HG03045 (cell line): ENCODE results near the gene AGBL4.

Experiments
- ATAC-seq: cut with Tn5 transposase; IDR thresholded peaks from one replicate; pipeline ENCODE4 v1.9.1; 2021; ENCODE audit warnings: mild to moderate bottlenecking, moderate library complexity; ENCODE audit not compliant: unreplicated experiment

Gene AGBL4

DNA sequence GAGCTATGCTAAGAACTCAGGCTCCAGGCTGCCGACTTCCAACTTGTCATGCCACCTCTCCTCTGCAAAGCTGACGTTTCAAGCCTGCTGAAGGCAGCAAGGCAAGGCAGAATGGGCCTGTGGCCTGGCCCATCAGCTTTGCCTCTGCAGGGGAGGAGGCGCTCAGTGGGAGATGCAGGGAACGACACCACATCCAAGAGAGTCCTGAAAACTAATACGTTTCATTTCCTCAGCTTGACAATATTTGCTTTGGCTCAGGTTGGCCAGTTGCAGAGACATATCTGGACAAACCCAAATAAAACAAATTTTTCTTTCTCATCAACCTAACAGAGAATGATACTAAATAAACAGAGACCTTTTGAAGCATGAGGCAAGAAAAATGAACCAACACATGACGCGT lies 1282.4 kb downstream of the AGBL4 start:
- ATAC-seq = no peak

DNA sequence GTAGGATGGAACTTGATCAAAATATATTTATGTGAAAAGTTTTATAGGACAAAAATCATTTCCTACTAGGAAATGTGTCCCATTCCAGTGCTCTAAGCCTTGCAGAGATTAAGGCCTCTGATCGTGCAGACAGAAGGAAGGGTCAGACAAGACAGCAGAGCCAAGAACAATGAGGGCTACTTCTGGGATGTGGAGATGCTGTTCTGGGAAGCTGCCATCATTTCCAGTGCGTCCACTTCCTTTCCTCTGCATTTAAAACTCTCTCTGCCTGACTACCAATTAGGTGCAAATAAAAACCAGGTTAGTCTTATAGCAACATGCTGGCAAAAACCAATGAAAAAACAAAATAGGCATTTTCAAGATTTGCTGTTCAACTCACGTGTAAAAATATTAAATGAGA lies 1283.1 kb downstream of the AGBL4 start:
- no peak for ATAC-seq

DNA sequence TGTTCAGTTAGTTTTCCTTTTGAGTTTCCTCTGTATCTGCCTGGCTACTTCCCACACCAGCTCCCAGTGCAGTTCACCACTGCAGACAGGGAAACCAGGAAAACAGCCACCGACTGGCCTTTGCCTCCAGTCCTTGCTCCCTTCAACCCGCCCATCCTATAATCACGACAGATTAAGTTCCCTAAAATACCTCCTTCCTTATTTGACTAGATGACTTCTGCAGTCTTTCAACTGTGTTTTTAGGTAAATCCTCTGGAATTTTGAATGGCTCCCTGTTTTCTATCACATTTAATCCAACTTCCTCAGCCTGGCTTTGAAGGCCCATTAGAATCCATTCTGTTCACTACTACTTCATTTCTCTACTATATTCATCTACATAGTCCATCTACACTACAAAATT lies 1284.7 kb downstream of the AGBL4 start:
- no peak for ATAC-seq

DNA sequence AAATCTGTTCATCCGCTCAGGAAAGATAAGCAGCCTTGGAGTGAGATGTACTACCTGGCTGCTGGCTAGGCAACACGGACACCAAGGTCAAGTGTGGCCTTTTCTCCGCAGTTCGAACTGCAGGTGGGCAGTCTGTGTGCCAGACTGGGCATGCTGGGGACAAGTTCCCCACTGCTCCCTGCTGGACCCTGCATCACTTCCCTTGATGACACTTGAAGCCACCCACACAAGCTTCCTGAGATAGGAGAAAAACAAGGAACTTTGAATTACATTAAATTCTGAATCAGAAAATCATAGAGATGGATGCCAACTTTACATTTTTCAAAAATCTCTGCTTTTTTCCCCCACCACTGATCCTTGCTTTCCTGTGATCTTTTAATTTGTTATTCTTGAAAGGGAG lies 1285.4 kb downstream of the AGBL4 start:
- no peak for ATAC-seq

DNA sequence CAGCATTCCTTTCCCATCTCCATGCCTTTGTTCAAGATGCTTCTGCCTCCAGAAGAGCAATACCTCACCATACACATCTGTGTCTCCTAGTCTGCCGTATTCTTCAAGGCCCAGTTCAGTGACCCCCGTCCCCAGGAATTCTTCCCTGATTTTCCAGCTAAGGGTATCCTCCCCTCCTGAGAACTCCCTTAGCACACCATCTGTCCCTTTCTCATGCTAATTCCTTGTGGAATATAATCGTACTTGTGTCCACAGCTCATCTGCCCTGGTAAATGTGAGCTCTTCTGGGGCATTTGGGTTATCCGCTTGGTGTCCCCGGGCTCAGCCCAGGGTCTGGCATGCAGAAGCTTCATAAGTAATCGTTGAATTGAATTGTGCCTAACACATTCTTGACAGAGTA lies 1288.0 kb downstream of the AGBL4 start:
- no peak for ATAC-seq

DNA sequence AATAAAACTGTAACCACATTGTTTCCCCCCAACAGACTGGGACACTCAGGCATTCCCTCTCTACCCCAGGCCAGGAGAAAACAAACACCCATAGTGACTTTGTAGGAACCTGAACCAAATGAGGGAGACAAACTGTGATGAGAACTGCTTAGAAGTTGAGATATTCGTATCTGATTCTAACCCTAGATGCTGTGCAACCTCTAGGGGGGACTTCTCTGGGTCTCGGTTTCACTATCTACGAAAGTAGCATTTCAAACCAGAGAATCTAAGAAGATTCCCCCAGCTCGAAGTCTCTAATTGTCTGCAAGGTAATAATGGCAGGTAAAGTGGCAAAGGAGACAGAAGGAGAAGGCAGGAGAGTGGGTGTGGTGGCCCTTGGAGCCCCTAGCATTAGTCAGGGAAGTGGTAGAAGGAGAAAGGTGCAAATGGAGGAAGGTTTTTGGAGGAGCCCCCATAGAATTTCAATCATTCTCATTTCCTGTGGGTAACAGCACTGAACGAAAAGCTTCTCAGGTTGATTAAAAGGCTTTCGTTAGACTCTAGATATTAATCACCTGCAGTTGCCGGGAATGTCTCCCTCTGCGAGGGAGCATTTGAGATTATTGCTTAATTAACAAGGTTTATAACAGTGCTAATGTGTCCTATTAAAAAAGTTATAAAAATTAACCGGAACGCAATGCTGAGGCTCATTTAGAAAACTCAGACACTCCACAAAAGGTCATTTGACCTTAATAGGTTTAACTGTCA lies 1293.4 kb downstream of the AGBL4 start:
- ATAC-seq = no peak

DNA sequence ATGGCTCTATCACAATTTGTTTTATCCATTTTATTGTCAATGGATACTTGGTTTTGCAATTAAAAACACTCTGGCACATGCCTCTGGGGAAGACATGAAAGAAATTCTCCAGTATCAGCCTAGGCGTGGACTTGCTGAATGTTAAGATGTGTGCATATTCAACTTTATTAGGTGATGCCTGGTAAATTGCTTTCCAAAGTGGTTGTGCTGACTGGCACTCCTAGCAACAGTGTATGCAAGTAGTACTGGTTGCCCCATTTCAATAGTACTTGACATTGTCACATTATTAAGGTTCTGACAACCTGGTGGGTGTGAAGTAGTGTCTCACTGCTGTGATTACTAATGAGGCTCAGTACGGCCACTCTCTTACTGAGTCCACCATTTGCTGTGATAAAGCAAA lies 1295.2 kb downstream of the AGBL4 start:
- no peak for ATAC-seq

DNA sequence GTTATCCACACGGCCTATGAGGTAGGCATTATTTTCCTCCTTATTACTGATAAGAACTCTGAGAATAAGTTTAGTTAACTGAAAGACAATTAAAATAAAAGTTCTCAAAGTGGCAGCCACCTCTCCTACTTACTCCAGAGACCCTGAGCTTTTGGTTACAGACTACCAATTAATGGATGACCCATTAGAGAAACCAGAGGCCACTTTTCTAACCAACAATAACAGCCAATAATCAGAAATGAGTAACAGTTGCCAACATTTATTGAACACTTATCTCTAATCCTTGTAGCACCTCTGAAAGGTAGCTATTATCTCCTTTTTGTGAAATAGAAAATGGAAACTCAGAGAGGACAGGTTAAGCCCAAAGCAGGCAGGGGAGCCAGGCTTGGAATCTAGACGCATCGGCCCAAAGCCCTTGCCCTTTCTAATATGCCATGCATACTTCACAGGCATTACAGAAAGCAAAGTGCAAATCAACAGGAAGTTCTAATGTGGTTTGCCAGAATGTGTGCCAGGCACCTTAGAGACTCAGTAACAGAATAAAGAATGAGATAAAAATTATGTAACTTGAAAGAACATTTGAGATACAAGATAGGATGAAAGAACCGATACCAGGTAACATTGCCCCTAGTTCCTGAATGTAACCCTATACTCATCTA lies 1297.1 kb downstream of the AGBL4 start:
- ATAC-seq = no peak

DNA sequence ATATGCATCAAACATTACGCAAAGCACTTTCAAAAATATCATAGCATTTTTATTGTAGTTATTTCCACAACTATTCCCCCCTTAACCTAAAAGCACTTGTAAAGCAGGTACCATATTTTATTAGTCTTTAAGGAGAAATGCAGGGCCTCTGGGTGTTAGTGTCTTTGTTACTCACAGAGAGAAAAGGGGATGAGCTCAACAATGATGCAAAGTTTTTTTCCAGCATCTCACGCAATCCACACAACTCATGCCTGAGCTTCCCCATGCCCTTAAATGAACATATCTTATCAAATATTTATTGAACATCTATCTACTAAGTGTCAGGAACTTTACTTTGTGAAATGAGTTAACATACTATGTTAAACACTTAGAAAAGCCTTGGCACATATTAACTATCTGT lies 1297.6 kb downstream of the AGBL4 start:
- ATAC-seq = no peak

DNA sequence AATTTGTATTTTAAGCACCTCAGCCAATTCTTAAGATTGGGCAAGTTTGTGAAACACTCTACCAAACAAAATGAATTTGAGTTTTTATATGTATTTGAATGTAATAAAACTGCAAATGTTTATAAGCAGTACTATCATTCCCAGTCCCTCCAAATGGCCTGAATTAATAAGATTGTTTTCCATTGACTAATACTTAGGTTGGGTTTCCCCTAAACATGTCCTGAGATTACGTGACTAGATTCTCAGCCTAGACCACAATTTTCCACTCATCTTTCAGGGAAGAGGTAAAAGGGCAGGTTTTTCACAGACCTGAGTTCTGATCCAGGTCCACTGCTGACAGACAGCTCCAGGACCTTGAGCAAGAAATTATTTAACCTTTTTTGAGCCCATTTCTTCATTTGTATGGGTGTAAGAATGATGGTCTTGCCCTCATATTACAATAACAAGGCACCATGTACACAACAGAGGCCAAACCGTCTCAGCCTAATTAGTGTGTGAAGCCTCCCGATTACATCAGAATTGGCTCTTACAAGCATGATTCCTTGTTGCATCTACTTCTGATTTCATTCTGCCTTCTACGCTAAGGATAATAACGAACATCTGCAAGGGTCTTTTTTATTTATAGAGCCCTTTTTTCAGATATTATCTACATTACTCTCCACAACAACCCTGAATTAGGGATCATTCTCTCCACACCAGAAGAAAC lies 1298.3 kb downstream of the AGBL4 start:
- no peak for ATAC-seq

DNA sequence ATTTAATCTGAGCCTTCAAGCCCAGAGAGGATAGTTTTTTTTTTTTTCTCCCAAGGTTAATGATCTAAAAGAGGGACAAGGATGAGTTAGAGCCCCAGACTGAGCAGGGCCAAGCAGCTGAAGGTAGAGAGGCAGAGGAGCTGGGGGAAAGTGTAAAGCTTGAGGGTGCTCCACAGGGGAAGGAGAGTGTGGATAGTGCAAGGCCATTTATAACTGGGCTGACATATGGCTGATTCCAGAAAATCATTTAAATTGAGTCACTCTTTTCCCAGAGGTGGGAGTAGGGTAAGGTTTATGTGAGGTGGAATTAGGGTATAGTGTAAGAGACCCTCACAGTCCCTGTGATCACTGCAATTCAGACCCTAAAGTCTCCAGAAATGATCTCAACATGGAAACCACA lies 1302.8 kb downstream of the AGBL4 start:
- ATAC-seq = no peak

DNA sequence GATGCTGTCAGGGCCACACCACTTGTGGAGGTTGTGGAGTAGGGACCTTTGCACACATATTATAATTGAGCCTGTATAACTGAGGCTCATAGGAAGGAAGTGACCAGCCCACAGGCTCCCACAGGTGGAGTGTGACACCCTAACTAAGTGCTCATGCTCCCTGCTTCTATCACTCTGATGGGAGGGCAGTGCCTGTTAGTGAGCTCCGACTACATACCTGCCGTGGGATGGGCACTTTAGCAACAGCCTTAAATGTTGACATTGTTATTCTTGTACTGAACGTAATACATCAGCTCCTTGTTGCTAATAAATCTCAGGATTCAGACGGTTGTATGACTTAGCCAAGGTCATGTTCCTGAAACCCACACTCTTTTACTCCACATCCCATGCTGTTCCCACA lies 1305.0 kb downstream of the AGBL4 start:
- no peak for ATAC-seq

DNA sequence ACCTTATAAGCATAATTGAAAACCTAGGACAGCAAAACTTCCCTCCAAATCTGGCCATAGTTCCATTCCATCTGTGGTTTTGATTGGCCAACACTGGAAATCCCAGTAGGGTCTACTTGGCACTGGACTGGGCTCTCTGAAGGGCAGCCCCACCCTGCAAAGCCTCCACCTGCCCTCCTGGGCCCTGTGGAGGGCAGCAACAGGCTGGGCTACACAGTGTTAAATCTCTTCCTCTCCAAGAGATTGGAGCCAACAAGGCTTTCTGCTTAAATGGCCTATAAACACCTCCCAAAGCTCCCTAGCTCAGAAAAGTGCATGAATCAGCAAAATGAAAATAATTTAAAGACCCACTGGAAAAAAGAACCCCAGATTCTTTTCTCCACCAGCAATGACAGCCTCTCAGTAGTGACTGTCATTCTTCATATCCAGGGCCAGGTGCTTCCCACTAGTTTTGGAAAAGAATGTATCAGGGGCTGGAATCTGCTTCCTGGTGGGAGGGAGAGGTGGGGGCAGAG lies 1305.6 kb downstream of the AGBL4 start:
- ATAC-seq = no peak

DNA sequence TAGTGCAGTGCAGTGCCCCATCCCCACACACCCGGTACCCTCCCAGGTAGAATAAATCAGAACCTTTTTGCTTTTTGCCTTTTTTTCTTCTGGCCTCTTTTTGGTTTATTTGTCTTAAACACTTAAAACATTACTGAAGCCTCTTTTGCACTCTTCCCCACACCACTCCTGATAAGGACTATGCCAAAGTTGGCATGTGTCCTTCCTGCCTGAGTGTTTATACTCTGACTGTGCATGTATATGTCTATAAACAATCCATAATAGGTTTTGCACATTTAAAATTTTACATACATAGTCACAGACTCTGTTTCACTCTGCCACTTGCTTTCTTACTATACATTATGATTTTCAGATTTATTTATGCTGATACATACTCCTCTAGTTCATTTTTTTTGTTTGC lies 1306.7 kb downstream of the AGBL4 start:
- no peak for ATAC-seq

DNA sequence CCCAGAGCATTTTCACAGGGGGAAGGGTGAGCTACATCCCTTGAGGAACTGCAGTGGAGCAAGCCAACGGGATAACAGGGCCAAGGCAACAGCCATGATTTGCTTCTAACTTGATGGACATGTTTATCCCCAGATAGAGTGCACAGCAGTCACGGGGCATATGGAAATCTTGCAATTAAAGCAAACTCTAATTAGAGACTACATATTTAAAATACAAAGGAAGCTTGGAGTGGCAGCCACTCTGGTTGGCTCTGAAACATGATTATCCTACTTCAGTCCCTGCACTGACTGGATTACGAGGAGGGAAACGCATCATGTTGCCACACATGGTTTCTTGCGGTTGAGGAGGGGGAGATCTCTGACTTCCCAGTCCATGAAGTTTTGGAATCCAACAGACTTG lies 1307.8 kb downstream of the AGBL4 start:
- no peak for ATAC-seq

DNA sequence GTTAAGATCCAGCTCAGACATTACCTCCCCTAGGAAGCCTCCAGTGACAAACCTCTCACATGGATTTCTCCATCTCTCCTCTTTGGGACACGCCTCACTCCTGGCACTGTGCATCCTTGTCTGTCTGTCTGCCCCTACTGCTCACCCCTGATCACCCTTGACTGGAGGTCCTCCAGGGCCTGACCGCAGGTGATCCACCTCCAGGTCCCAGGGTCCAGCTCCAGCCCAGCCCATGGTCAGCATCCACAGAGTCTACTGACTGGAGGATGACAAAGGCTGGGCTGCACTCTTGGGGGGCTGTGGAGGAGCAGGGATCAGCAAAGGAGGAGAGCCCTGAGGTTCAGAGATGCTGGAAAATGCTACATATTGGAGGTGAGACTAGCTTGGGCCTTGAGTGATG lies 1312.8 kb downstream of the AGBL4 start:
- no peak for ATAC-seq

DNA sequence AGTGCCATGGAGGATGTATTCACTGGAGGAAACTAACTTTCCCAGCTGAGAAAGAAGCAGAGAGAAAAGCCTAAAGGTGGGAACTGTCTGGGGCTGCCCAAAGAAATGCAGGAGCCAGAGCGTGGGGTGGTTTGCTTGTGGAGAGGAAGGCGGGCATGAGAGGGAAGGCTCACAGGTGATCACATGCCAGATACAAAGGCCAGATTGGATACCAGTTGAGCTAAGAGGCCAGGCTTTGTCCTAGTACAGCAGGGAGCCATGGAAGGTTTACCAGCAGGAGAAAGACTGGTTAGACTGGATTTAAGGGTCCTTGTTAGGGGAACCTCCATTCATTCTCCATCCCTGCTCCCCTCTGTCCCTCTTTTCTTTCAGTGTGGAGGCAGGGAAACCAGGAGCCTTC lies 1313.4 kb downstream of the AGBL4 start:
- no peak for ATAC-seq

DNA sequence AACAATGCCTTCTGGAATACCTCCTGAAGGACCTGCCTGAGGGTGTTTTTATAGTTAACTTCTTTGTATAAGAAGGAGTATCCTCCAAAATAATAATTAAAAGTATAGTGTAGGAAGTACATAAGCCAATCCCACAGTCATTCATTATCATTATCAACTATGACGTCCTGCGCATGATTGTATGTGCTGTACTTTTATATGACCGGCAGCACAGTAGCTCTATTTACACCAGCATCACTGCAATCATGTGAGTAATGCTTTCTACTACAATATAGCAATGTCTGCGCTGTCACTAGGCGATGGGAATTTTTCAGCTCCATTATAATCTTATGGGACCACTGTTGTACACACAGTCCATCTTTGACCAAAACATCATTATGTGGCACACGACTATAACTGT lies 1319.0 kb downstream of the AGBL4 start:
- ATAC-seq = no peak

DNA sequence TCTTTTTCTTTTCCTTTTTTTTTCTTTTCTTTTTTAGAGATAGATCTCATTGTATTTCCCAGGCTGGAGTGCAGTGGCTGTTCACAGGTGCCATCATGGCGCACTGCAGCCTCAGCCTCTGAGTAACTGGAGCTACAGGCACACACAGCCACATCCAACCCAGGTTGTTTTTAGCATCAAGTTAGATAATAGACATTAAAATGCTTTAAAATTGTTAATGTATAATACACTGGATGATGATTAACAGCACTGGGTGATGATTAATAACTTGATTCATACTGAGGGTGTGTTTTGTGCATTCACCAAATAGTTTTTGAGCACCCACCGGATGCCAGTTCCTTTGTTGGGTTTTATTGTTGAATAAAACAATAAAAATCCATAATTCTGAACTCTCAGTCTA lies 1322.3 kb downstream of the AGBL4 start:
- no peak for ATAC-seq

DNA sequence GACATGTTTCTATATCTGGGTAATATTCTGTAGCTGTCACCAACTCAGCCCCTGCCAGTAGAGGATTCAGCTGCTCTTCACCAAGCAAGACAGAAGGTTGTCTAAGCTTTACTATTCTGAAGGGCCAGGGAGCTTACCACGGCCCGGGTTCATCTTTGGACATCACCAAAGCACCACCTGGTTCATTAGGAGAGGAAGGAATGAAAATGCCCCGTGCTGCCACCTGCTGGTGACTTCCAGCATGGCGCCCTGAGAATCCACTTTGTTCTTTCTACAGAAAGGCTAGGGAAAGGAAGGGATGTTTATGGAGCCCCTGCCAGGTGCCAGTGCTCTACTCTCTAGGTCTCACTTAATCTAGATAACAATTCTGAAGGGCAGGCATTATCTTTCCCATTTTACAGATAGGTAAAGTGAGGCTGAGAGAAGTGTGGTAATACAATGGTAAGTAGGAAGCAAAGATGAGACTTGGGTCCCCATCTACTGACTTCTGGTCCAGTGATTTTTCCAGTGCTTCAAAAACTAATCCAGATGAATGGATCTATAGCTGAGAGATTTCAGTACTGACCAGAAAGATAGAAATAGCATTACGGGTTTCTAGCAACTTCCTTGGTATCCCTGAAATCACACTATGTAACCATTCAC lies 1326.6 kb downstream of the AGBL4 start:
- ATAC-seq = peak; percentile 62

DNA sequence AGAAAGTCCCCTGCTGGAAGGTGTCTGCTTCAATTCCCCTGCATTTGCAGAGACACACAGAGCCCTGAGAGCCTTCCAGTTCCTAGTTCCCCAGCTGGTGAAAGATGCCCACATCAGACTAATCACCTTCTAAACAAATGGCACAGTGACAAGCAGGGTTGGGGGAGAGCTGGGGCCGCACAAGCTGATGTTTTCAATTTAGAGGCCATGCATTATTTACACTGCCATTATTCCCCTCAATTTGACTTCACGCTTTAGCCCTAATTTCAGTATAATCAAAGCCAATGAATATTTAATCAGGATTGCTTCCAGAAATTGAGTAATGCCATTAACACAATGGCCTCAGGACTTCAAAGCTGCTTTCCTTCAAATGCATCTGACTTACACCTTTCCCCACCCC lies 1328.6 kb downstream of the AGBL4 start:
- no peak for ATAC-seq
